Endodermal cell (in vitro differentiated cells): ENCODE data around the gene RRP9. TPM values are rescaled to one million over a fixed set of nuclear protein-coding genes. Genes with fewer than 3 reads are reported as not detected.

ENCODE experiments used
- DNase-seq: peaks from one replicate; pipeline ENCODE4 v3.0.0-alpha.2; 2017
- H3K27ac ChIP-seq: 2 replicates; pipeline ENCODE4 v1.5.1; 2013; ENCODE audit warnings: mild to moderate bottlenecking, low read depth, low read length, moderate library complexity
- H3K27me3 ChIP-seq: 2 replicates; pipeline ENCODE4 v1.6.1; 2013; ENCODE audit warnings: mild to moderate bottlenecking, low read length, moderate library complexity; ENCODE audit not compliant: insufficient read depth, control insufficient read depth, poor library complexity, severe bottlenecking
- H3K36me3 ChIP-seq: 2 replicates; pipeline ENCODE4 v1.7.0; 2013; ENCODE audit warnings: mild to moderate bottlenecking, low read length, moderate library complexity; ENCODE audit not compliant: control insufficient read depth, insufficient read depth
- H3K4me1 ChIP-seq: one replicate; pipeline ENCODE4 v1.7.0; 2013; ENCODE audit warnings: low read length; ENCODE audit not compliant: control insufficient read depth, insufficient read depth
- H3K4me3 ChIP-seq: 2 replicates; pipeline ENCODE4 v1.5.1; 2013; ENCODE audit warnings: mild to moderate bottlenecking, low read length, moderate library complexity
- H3K9ac ChIP-seq: 2 replicates; pipeline ENCODE4 v1.6.1; 2013; ENCODE audit warnings: mild to moderate bottlenecking, low read length, moderate library complexity; ENCODE audit not compliant: poor library complexity, severe bottlenecking; ENCODE audit errors: extremely low read depth
- H3K9me3 ChIP-seq: 2 replicates; pipeline ENCODE4 v1.6.1; 2013; ENCODE audit warnings: mild to moderate bottlenecking, low read length, moderate library complexity; ENCODE audit not compliant: control insufficient read depth
- H3K27ac Mint-ChIP-seq: 2 replicates; pipeline ENCODE4 v1.8.0; 2020; ENCODE audit warnings: mixed read lengths
- H3K27me3 Mint-ChIP-seq: 2 replicates; pipeline ENCODE4 v1.8.0; 2021; ENCODE audit warnings: mild to moderate bottlenecking, mixed read lengths; ENCODE audit not compliant: insufficient read depth
- H3K36me3 Mint-ChIP-seq: 2 replicates; pipeline ENCODE4 v1.8.0; 2020; ENCODE audit warnings: low read depth, mixed read lengths
- H3K4me1 Mint-ChIP-seq: 2 replicates; pipeline ENCODE4 v1.8.0; 2020; ENCODE audit warnings: mixed read lengths
- H3K4me3 Mint-ChIP-seq: 2 replicates; pipeline ENCODE4 v1.8.0; 2020; ENCODE audit warnings: mild to moderate bottlenecking, moderate library complexity, mixed read lengths
- H3K9me3 Mint-ChIP-seq: 2 replicates; pipeline ENCODE4 v1.8.0; 2020; ENCODE audit warnings: mild to moderate bottlenecking, mixed read lengths
- CTCF ChIP-seq: fragments of 200-600 bp; sonication (generic); conservative IDR thresholded peaks from 2 replicates; pipeline ENCODE4 v1.5.0; 2021; ENCODE audit warnings: antibody characterized with exemption, mild to moderate bottlenecking
- WGBS, 2 experiments: methylation state at CpG; one replicate each; pipeline versions ENCODE4 v1.1.5 to v1.1.7; 2013; ENCODE audit warnings: missing lambda C conversion rate in 2 of 2, mixed read lengths in 1 of 2; ENCODE audit not compliant: insufficient coverage in 1 of 2, insufficient read length in 1 of 2; 5-methylcytosine and 5-hydroxymethylcytosine counted together
- total RNA-seq, 2 donors: library from RNA; stranded (reverse); fragmentation: NEBNext Ultra II Directional in 1 of 2; extraction: Animal tissue kit (Norgen Biotek cat#: 25700) in 1 of 2; gene quantifications; 2 replicates in 1 of 2; 3 replicates in 1 of 2; pipeline ENCODE4 v1.2.1, GENCODE V29; 2021

Gene RRP9
- total RNA-seq, 2 donors from 2014 or later, result 38.6 to 89.3 TPM

GRCh38 chr3:51935886-51936755 is 5.6 kb downstream of the RRP9 start:
- WGBS, 2 experiments, result 95 to 96% methylated on average over 14 to 25 of the region's 25 CpGs
- H3K27ac Mint-ChIP-seq, result no peak overlapping the region

DNA sequence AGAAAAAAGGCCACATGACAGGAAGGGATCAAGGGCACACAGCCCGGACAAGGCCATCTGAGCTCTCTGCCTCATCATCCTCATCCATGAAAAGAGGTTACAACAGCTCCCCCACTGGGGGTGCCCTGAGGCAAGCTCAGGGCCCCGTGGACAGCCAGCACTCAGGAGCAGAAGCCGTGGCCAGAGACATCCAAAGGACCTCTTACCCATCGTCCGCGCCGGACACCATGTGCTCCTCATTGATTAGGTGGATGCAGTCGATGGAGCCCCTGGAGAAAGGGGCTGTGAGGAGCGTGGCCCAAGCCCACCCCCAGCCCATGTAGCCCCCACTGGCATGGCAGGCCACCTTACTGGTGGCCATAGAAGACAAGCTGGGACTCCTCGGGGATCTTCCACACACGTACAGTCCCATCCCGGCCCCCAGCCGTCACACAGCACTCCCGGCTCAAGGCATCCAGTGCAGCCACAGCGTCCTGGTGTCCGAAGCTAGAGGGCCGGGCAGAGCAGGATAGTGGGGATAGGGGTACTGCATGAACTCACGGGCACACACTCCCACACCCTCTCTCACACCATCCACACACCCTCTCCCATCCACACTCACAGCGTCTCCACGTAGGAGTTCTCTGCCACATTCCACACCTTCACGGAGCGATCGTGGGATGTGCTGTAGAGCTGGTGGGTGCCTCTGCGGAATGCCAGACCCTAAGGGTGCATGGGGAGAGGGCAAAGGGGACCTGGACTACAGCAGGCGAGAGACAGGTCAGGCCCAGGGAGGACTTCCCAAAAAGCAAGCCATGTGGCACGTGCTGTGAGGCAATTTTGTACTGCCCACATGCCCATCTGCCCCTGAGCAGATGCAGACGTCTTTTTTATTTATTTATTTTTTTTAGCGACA is 6.5 kb downstream of the RRP9 start:
- H3K27ac Mint-ChIP-seq, result no peak overlapping the region
- H3K4me1 ChIP-seq, result no peaks in the 10 kb centered on the region
- peaks cover 84% of the 10 kb centered on the region for H3K36me3 ChIP-seq
- no peak overlapping the region for H3K4me3 Mint-ChIP-seq
- no peak for TF ChIP-seq CTCF
- peaks cover 83% of the 10 kb centered on the region for H3K36me3 Mint-ChIP-seq
- no peaks in the 10 kb centered on the region for H3K9me3 ChIP-seq
- no peaks in the 10 kb centered on the region for H3K27me3 Mint-ChIP-seq
- WGBS, 2 experiments, result 96 to 97% methylated on average over 13 to 28 of the region's 28 CpGs
- no peak overlapping the region for H3K9ac ChIP-seq
- peaks cover 18% of the 10 kb centered on the region for H3K4me1 Mint-ChIP-seq
- no peaks in the 10 kb centered on the region for H3K9me3 Mint-ChIP-seq
- no peak overlapping the region for H3K4me3 ChIP-seq
- H3K27ac ChIP-seq, result no peak overlapping the region
- DNase-seq, result no peak
- H3K27me3 ChIP-seq, result no peaks in the 10 kb centered on the region

More at GRCh38 chr3:51935886-51936755, 5.6 kb downstream of the RRP9 start:
- H3K4me3 ChIP-seq, result no peak overlapping the region
- H3K4me1 ChIP-seq, result no peaks in the 10 kb centered on the region
- H3K36me3 ChIP-seq, result peaks cover 77% of the 10 kb centered on the region
- H3K9me3 ChIP-seq, result no peaks in the 10 kb centered on the region
- Mint-ChIP-seq H3K4me3 (no peak overlapping the region), H3K9me3 (no peaks in the 10 kb centered on the region), H3K36me3 (peaks cover 84% of the 10 kb centered on the region), H3K4me1 (peaks cover 27% of the 10 kb centered on the region), H3K27me3 (no peaks in the 10 kb centered on the region)
- no peak overlapping the region for H3K9ac ChIP-seq
- no peaks in the 10 kb centered on the region for H3K27me3 ChIP-seq
- no peak overlapping the region for H3K27ac ChIP-seq
- no peak for DNase-seq
- TF ChIP-seq CTCF, result no peak

DNA sequence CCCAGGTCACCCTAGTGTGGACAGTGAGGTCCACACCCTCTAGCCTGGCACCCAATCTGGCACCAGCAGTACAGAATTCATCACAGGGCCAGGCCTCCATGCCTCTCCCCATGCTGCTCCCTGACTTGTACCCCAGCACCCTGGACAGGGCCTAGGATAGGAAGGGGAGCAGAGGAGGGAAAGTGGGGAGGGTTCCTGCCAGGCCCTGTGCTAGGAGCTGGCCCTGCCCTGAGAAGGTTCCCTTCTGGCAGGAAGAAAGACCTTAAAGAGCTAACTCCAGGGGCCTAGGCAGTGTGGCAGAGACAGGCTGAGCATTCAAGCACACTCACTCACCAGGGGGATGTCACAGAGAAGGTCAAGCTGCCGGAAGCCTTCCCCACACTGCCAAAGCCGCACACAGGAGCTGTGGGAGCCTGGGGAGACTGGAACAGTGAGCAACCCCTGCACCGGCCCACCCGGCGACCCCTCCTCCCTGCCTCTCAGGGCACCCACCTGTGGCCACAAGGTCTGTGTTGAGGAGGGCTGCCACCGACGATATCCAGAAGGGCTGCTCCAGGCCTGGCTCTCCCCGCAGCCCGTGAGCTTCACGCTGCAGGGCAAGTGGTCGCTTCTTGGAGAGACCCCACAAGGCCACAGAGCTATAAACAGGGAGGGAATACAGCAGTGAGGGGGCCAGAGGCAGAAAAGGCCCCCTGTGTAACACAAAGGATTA is 7.4 kb downstream of the RRP9 start:
- Histone ChIP-seq H3K4me1 (no peaks in the 10 kb centered on the region), H3K36me3 (peaks cover 87% of the 10 kb centered on the region), H3K27ac (no peak overlapping the region), H3K27me3 (no peaks in the 10 kb centered on the region), H3K9me3 (no peaks in the 10 kb centered on the region), H3K9ac (no peak overlapping the region), H3K4me3 (no peak overlapping the region)
- Mint-ChIP-seq H3K36me3 (peaks cover 79% of the 10 kb centered on the region), H3K27me3 (no peaks in the 10 kb centered on the region), H3K4me1 (peaks cover 12% of the 10 kb centered on the region), H3K4me3 (no peak overlapping the region), H3K27ac (no peak overlapping the region), H3K9me3 (no peaks in the 10 kb centered on the region)
- no peak for DNase-seq
- 80 to 97% methylated on average over 1 to 11 of the region's 11 CpGs for WGBS, 2 experiments
- no peak for TF ChIP-seq CTCF
